BE2C (cell line): ENCODE data around the gene CLIC4.

Experiments
- DNase-seq: peaks from one replicate; pipeline ENCODE4 v3.0.0-alpha.2; 2020
- H3K27me3 ChIP-seq: fragments of 250-450 bp; sonication (Bioruptor Pico); 2 replicates; pipeline ENCODE4 v1.5.1; 2020; ENCODE audit warnings: mild to moderate bottlenecking
- H3K36me3 ChIP-seq: fragments of 250-450 bp; sonication (Bioruptor Pico); 2 replicates; pipeline ENCODE4 v1.5.1; 2020; ENCODE audit warnings: mild to moderate bottlenecking
- H3K4me1 ChIP-seq: fragments of 250-450 bp; sonication (Bioruptor Pico); 2 replicates; pipeline ENCODE4 v1.5.1; 2020
- H3K4me3 ChIP-seq: 2 replicates; pipeline ENCODE4 v1.5.1; 2011; ENCODE audit warnings: low read depth, low read length
- H3K9me3 ChIP-seq: fragments of 250-450 bp; sonication (Bioruptor Pico); 2 replicates; pipeline ENCODE4 v1.5.1; 2020
- TF ChIP-seq, protein P1 (sequence below): IDR thresholded peaks from 2 replicates; pipeline ENCODE4 v1.5.1; 2012; ENCODE audit warnings: mild to moderate bottlenecking, low read depth, low read length

The CLIC4 gene

DNA sequence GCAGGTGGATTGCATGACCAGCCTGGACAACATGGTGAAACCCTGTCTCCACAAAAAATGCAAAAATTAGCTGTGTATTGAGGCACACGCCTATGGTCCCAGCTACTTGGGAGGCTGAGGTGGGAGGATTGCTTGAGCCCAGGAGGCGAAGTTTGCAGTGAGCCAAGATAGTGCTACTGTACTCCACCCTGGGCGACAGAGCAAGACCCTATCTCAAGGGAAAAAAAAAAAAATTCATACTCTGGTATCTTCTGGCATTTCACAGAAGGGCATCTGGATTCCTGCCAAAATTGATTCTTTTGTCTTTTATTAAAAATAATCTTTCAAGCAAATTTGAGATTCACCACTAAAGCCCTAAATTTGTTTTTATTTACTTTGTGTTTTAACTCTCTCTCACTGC, 19.2 kb downstream of the CLIC4 start:
- no peaks in the 10 kb centered on the region for H3K27me3 ChIP-seq
- H3K4me3 ChIP-seq, result no peak overlapping the region
- DNase-seq, result no peak
- no peaks in the 10 kb centered on the region for H3K9me3 ChIP-seq
- TF ChIP-seq, protein P1, sequence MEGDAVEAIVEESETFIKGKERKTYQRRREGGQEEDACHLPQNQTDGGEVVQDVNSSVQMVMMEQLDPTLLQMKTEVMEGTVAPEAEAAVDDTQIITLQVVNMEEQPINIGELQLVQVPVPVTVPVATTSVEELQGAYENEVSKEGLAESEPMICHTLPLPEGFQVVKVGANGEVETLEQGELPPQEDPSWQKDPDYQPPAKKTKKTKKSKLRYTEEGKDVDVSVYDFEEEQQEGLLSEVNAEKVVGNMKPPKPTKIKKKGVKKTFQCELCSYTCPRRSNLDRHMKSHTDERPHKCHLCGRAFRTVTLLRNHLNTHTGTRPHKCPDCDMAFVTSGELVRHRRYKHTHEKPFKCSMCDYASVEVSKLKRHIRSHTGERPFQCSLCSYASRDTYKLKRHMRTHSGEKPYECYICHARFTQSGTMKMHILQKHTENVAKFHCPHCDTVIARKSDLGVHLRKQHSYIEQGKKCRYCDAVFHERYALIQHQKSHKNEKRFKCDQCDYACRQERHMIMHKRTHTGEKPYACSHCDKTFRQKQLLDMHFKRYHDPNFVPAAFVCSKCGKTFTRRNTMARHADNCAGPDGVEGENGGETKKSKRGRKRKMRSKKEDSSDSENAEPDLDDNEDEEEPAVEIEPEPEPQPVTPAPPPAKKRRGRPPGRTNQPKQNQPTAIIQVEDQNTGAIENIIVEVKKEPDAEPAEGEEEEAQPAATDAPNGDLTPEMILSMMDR, result no peak
- H3K36me3 ChIP-seq, result no peaks in the 10 kb centered on the region
- H3K4me1 ChIP-seq, result no peaks in the 10 kb centered on the region

- no peak for DNase-seq
- Histone ChIP-seq H3K9me3 (no peaks in the 10 kb centered on the region), H3K36me3 (no peaks in the 10 kb centered on the region), H3K27me3 (no peaks in the 10 kb centered on the region), H3K4me3 (no peak overlapping the region), H3K4me1 (no peaks in the 10 kb centered on the region)
- TF ChIP-seq, protein P1, result no peak
Observed at GRCh38 chr1:24764848-24765247, 19.6 kb downstream of the CLIC4 start.

DNA sequence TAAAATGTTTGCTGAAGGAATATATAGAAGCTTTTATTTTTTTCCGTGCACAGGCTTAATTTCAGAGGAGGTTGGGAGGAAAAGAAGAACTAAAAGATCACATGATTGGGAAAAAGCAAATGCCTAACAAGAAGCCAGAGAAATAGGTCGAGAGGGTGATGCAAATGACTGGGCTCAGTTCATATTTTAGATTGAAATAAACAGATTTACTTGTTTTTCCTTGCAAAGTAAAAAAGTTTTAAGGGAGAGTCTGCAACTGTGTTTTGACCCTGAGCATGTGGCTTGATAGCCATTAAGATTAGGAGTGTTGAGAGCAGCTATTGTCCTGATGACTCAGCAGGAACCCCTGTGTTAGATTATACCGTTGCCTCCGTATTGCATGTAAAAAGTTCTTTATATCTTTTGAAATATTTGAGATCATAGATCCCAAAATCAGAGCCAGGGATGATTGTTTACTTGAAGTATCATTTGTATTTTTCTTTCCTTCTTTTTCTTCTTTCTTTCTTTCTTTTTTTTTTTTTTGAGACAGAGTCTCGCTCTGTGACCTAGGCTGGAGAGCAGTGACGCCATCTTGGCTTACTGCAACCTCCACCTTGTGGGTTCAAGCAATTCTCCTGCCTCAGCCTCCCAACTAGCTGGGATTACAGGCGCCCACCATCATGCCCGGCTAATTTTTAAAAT, 20.2 kb downstream of the CLIC4 start:
- Histone ChIP-seq H3K36me3 (no peaks in the 10 kb centered on the region), H3K4me3 (no peak overlapping the region), H3K9me3 (no peaks in the 10 kb centered on the region), H3K27me3 (no peaks in the 10 kb centered on the region), H3K4me1 (no peaks in the 10 kb centered on the region)
- TF ChIP-seq, protein P1, result no peak
- DNase-seq, result no peak

DNA sequence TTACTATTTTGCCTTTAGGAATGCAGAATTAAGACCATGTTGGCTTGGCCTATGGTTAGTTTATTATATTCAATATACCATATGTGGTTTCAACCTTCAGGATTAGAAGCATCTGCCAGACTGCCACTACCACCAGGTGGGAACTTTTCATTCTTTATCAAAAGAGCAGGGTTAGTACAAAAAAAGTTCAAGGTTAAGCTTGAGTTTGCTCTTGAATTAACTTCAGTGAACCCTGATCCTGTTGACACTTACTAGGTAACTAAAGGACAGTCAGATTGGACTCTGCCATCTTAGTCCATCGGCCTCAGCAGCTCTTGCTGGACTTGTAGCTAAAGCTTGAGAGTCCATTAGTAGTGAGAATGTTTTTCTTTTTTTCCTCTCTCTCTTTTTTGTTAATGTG, 22.1 kb downstream of the CLIC4 start:
- no peaks in the 10 kb centered on the region for H3K9me3 ChIP-seq
- no peaks in the 10 kb centered on the region for H3K4me1 ChIP-seq
- H3K36me3 ChIP-seq, result no peaks in the 10 kb centered on the region
- H3K4me3 ChIP-seq, result no peak overlapping the region
- no peak for DNase-seq
- H3K27me3 ChIP-seq, result no peaks in the 10 kb centered on the region
- TF ChIP-seq, protein P1, result no peak

GRCh38 chr1:24768873-24769605, 23.8 kb downstream of the CLIC4 start:
- H3K4me1 ChIP-seq, result no peaks in the 10 kb centered on the region

More at GRCh38 chr1:24768873-24769605, 23.8 kb downstream of the CLIC4 start:
- Histone ChIP-seq H3K36me3 (no peaks in the 10 kb centered on the region), H3K27me3 (no peaks in the 10 kb centered on the region), H3K4me3 (no peak overlapping the region), H3K9me3 (no peaks in the 10 kb centered on the region)
- DNase-seq, result no peak
- TF ChIP-seq, protein P1, result no peak
